ENCODE data around the gene CCDC92. TPM values are rescaled to one million over a fixed set of nuclear protein-coding genes. Genes with fewer than 3 reads are reported as not detected.

CCDC92 gene
- total RNA-seq, 1 donor from 2014 or later: 74.7 TPM

GRCh38 chr12:123958876-123959275 is 13.8 kb downstream of the CCDC92 start:
- Mint-ChIP-seq H3K4me1 (ENCODE audit: low read depth) (peaks cover 5% of the 10 kb centered on the region), H3K27me3 (ENCODE audit: low read depth) (no peaks in the 10 kb centered on the region), H3K9me3 (ENCODE audit: low read depth) (no peaks in the 10 kb centered on the region), H3K4me3 (ENCODE audit: unreplicated experiment) (no peak overlapping the region), H3K36me3 (ENCODE audit: low read depth) (peaks cover 1% of the 10 kb centered on the region), H3K27ac (ENCODE audit: unreplicated experiment) (no peak overlapping the region)
- no peak for DNase-seq (ENCODE audit: low spot score)
- TF ChIP-seq, protein P1, sequence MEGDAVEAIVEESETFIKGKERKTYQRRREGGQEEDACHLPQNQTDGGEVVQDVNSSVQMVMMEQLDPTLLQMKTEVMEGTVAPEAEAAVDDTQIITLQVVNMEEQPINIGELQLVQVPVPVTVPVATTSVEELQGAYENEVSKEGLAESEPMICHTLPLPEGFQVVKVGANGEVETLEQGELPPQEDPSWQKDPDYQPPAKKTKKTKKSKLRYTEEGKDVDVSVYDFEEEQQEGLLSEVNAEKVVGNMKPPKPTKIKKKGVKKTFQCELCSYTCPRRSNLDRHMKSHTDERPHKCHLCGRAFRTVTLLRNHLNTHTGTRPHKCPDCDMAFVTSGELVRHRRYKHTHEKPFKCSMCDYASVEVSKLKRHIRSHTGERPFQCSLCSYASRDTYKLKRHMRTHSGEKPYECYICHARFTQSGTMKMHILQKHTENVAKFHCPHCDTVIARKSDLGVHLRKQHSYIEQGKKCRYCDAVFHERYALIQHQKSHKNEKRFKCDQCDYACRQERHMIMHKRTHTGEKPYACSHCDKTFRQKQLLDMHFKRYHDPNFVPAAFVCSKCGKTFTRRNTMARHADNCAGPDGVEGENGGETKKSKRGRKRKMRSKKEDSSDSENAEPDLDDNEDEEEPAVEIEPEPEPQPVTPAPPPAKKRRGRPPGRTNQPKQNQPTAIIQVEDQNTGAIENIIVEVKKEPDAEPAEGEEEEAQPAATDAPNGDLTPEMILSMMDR (IDR thresholded peaks at IDR 0.05): no peak

DNA sequence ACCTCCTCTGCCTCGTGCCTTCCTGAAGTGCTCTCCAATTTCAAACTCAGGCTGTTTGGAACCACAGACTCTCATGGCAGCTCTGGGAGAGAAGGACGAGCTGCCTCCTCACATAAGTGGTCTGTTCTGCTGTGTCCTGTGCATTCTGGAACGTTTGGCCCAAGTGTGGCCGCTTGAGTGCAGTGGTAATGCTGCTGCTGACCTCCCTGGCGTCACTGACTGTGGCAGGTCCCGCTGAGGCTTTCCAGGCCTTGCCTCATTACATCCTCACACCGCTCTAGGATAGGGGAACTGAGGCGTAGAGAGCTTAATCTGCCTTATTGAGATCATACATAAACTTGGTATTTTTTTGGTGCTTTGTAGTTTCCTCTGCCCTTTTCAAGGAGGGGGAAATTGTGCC is 14.2 kb downstream of the CCDC92 start:
- TF ChIP-seq, protein P1 (IDR thresholded peaks at IDR 0.05): no peak
- DNase-seq (ENCODE audit: low spot score): no peak
- Mint-ChIP-seq H3K27ac (ENCODE audit: unreplicated experiment) (no peak overlapping the region), H3K4me1 (ENCODE audit: low read depth) (peaks cover 5% of the 10 kb centered on the region), H3K4me3 (ENCODE audit: unreplicated experiment) (no peak overlapping the region), H3K27me3 (ENCODE audit: low read depth) (no peaks in the 10 kb centered on the region), H3K9me3 (ENCODE audit: low read depth) (no peaks in the 10 kb centered on the region), H3K36me3 (ENCODE audit: low read depth) (peaks cover 1% of the 10 kb centered on the region)

DNA sequence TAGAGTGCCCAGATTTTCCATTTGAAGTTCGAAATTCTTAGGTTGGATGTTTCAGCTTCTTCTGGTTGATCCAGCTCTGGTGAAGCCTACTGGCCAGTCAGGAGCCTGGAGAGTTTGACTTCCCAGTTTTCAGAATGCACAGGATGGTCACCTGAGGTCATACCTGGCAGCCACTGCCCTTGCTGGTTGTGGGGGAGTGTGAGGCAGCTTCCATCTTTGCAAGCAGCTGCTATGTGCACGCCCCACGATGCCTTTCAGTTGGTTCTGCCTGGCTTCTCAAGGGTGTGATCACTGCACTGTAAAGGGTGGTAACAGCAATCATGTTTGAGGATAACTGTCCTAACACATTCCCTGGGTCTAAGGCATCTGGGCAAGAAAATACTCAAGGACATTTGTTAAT is 15.4 kb downstream of the CCDC92 start:
- DNase-seq (ENCODE audit: low spot score): no peak
- no peaks in the 10 kb centered on the region for H3K9me3 Mint-ChIP-seq (ENCODE audit: low read depth)
- H3K27me3 Mint-ChIP-seq (ENCODE audit: low read depth): no peaks in the 10 kb centered on the region
- peaks cover 1% of the 10 kb centered on the region for H3K36me3 Mint-ChIP-seq (ENCODE audit: low read depth)
- TF ChIP-seq, protein P1 (IDR thresholded peaks at IDR 0.05): no peak
- no peak overlapping the region for H3K4me3 Mint-ChIP-seq (ENCODE audit: unreplicated experiment)
- no peak overlapping the region for H3K27ac Mint-ChIP-seq (ENCODE audit: unreplicated experiment)
- H3K4me1 Mint-ChIP-seq (ENCODE audit: low read depth): peaks cover 10% of the 10 kb centered on the region

DNA sequence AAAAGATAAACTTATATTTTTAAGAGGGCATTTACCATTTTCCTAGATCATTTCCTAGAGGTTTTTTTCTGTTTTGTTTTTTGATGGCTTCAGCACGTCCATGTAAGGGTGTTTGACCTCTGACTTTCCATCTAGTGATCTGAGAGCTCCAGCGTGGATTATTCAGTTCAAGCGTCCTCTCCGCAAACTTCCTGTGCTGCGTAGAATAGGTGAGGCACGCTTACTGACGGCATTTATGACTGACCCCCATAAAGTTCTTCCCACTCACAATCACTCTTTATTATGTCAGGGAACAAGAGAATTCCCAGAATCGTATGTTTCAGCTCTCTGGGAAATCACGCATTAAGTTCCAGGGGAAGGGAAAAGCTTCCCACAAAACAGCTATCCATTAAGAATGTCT is 16.4 kb downstream of the CCDC92 start:
- H3K4me3 Mint-ChIP-seq (ENCODE audit: unreplicated experiment): no peak overlapping the region
- H3K27me3 Mint-ChIP-seq (ENCODE audit: low read depth): no peaks in the 10 kb centered on the region
- TF ChIP-seq, protein P1 (IDR thresholded peaks at IDR 0.05): no peak
- H3K9me3 Mint-ChIP-seq (ENCODE audit: low read depth): no peaks in the 10 kb centered on the region
- DNase-seq (ENCODE audit: low spot score): no peak
- H3K27ac Mint-ChIP-seq (ENCODE audit: unreplicated experiment): no peak overlapping the region
- H3K36me3 Mint-ChIP-seq (ENCODE audit: low read depth): peaks cover 1% of the 10 kb centered on the region
- peaks cover 19% of the 10 kb centered on the region for H3K4me1 Mint-ChIP-seq (ENCODE audit: low read depth)

- Mint-ChIP-seq H3K27ac (ENCODE audit: unreplicated experiment) (no peak overlapping the region), H3K4me1 (ENCODE audit: low read depth) (peaks cover 32% of the 10 kb centered on the region), H3K27me3 (ENCODE audit: low read depth) (no peaks in the 10 kb centered on the region), H3K9me3 (ENCODE audit: low read depth) (no peaks in the 10 kb centered on the region), H3K36me3 (ENCODE audit: low read depth) (peaks cover 3% of the 10 kb centered on the region), H3K4me3 (ENCODE audit: unreplicated experiment) (no peak overlapping the region)
- TF ChIP-seq, protein P1 (IDR thresholded peaks at IDR 0.05): no peak
- DNase-seq (ENCODE audit: low spot score): no peak
These were observed 17.8 kb downstream of the CCDC92 start for GRCh38 chr12:123954647-123955350.
